H1 (cell line): ENCODE results near the gene WBP1L. TPM values are rescaled to one million over a fixed set of nuclear protein-coding genes. Genes with fewer than 3 reads are reported as not detected.

Experiments
- ASH2L ChIP-seq: fragments of 200-600, 300-600 bp; sonication (generic); IDR thresholded peaks from one replicate; pipeline ENCODE4 v1.7.1; 2017; ENCODE audit warnings: low read length
- BRCA1 ChIP-seq: IDR thresholded peaks from 2 replicates; pipeline ENCODE4 v1.6.1; 2012; ENCODE audit warnings: low read depth, low read length, improper control_type of control experiment
- CBX5 ChIP-seq: fragments of 300-800, 300-1000 bp; sonication (generic); IDR thresholded peaks from 2 replicates; pipeline ENCODE4 v1.7.1; 2016; ENCODE audit warnings: antibody characterized with exemption, low read length, low read depth
- CBX8 ChIP-seq: fragments of 300-800, 300-1000 bp; sonication (generic); IDR thresholded peaks from 2 replicates; pipeline ENCODE4 v1.7.1; 2016; ENCODE audit warnings: low read depth, low read length, borderline replicate concordance
- CHD1 ChIP-seq: IDR thresholded peaks from 2 replicates; pipeline ENCODE4 v1.6.1; 2012; ENCODE audit warnings: low read depth, low read length, improper control_type of control experiment
- CTCF ChIP-seq, 3 experiments: IDR thresholded peaks; 1 replicate in 2 of 3; 2 replicates in 1 of 3; pipeline versions ENCODE4 v1.5.1 to v1.6.1; 2011; ENCODE audit warnings: low read length in 3 of 3, mild to moderate bottlenecking in 3 of 3, inconsistent platforms in 2 of 3, low read depth in 1 of 3, moderate library complexity in 1 of 3; ENCODE audit not compliant: insufficient read depth in 1 of 3; ENCODE audit errors: control extremely low read depth in 1 of 3
- E2F6 ChIP-seq: IDR thresholded peaks from 2 replicates; pipeline ENCODE4 v1.6.1; 2012; ENCODE audit warnings: inconsistent platforms
- HDAC2 ChIP-seq, 2 experiments: fragments of 300-600 bp in 1 of 2; sonication (generic) in 1 of 2; IDR thresholded peaks; 2 replicates each; pipeline ENCODE4 v1.6.1; 2011 to 2012; ENCODE audit warnings: low read depth in 2 of 2, low read length in 2 of 2, mild to moderate bottlenecking in 2 of 2, moderate library complexity in 2 of 2, borderline replicate concordance in 1 of 2, inconsistent platforms in 1 of 2
- MAFK ChIP-seq: IDR thresholded peaks from 2 replicates; pipeline ENCODE4 v1.6.1; 2012; ENCODE audit warnings: low read depth, mild to moderate bottlenecking, improper control_type of control experiment, low read length
- MAX ChIP-seq: IDR thresholded peaks from 2 replicates; pipeline ENCODE4 v1.6.1; 2012; ENCODE audit warnings: inconsistent platforms
- PHF8 ChIP-seq: fragments of 200-600 bp; sonication (generic); conservative IDR thresholded peaks from 2 replicates; pipeline ENCODE4 v1.7.1; 2012; ENCODE audit warnings: low read depth, mild to moderate bottlenecking, inconsistent platforms, low read length, moderate library complexity
- POLR2A ChIP-seq, 2 experiments: IDR thresholded peaks; 1 replicate in 1 of 2; 2 replicates in 1 of 2; pipeline ENCODE4 v1.6.1; 2011; ENCODE audit warnings: low read depth in 2 of 2, low read length in 2 of 2, mild to moderate bottlenecking in 2 of 2; ENCODE audit errors: control extremely low read depth in 1 of 2
- POLR2AphosphoS5 ChIP-seq: IDR thresholded peaks from 2 replicates; pipeline ENCODE4 v1.6.1; 2011; ENCODE audit warnings: low read depth, low read length
- RBBP5 ChIP-seq: IDR thresholded peaks from 2 replicates; pipeline ENCODE4 v1.7.1; 2012; ENCODE audit warnings: low read depth, mild to moderate bottlenecking, inconsistent platforms, low read length, moderate library complexity, borderline replicate concordance
- RFX5 ChIP-seq: IDR thresholded peaks from 2 replicates; pipeline ENCODE4 v1.6.1; 2011; ENCODE audit warnings: low read depth, low read length, improper control_type of control experiment, borderline replicate concordance
- SIN3A ChIP-seq, 2 experiments: IDR thresholded peaks in 1 of 2; conservative IDR thresholded peaks in 1 of 2; 2 replicates each; pipeline ENCODE4 v1.6.1; 2011 to 2012; ENCODE audit warnings: low read length in 2 of 2, improper control_type of control experiment in 1 of 2, low read depth in 1 of 2, mild to moderate bottlenecking in 1 of 2
- TBP ChIP-seq: IDR thresholded peaks from 2 replicates; pipeline ENCODE4 v1.6.1; 2011; ENCODE audit warnings: low read depth, low read length, improper control_type of control experiment
- TCF12 ChIP-seq: IDR thresholded peaks from 2 replicates; pipeline ENCODE4 v1.6.1; 2011; ENCODE audit warnings: low read depth, mild to moderate bottlenecking, low read length
- TEAD4 ChIP-seq: IDR thresholded peaks from 2 replicates; pipeline ENCODE4 v1.6.1; 2012; ENCODE audit warnings: low read depth, low read length, inconsistent platforms, mixed read lengths
- YY1 ChIP-seq: IDR thresholded peaks from 2 replicates; pipeline ENCODE4 v1.6.1; 2011; ENCODE audit warnings: low read depth, mild to moderate bottlenecking, low read length
- polyA plus RNA-seq, 7 experiments: library from polyadenylated mRNA; depleted of rRNA in 3 of 7; stranded (reverse) in 5 of 7; unstranded in 2 of 7; fragments of >200 nt in 5 of 7; fragments of 200-250 nt in 2 of 7; gene quantifications; 1 replicate in 5 of 7; 2 replicates in 1 of 7; 4 replicates in 1 of 7; pipeline versions ENCODE4 v1.2.1 to v1.2.3, GENCODE V29; 2011 to 2013; ENCODE audit warnings: missing spikeins in 2 of 7, mixed read lengths in 2 of 7
- total RNA-seq: library from RNA; stranded (reverse); fragmentation: NEBNext Ultra II Directional; extraction: Animal tissue kit (Norgen Biotek cat#: 25700); gene quantifications from 2 replicates; pipeline ENCODE4 v1.2.1, GENCODE V29; 2021

The WBP1L gene
- total and polyA plus RNA-seq, 2 of the 8 experiments (the other 6 are each of a cell fraction or from before 2014, with no cell fraction given): 26.6 to 29.9 TPM

GRCh38 chr10:102776779-102777456 is 33.2 kb downstream of the WBP1L start (continued):
- no peak for TF ChIP-seq MAFK
- TF ChIP-seq CBX8: no peak
- TF ChIP-seq PHF8: 0 out of 2 replicates have a peak, but pooled peaks have one; percentile 20
- 0 out of 2 replicates have a peak, but pooled peaks have one; percentile 37 for TF ChIP-seq POLR2AphosphoS5
- peak; percentile 66; the same call in 1 of the 2 replicates for TF ChIP-seq TEAD4
- no peak for TF ChIP-seq CHD1
- no peak for TF ChIP-seq RFX5
- TF ChIP-seq POLR2A (IDR thresholded peaks at IDR 0.05; ENCODE audit: control extremely low read depth in 1 of 2, low read depth in 2 of 2, low read length in 2 of 2): no peak
- TF ChIP-seq SIN3A (conservative IDR thresholded peaks at IDR 0.05 in 1 of 2, IDR thresholded peaks at IDR 0.05 in 1 of 2; ENCODE audit: low read depth in 1 of 2, low read length in 2 of 2): peak; percentile 69 to 89; a peak in 2 of 4 replicates
- 0 out of 4 replicates have a peak, but pooled peaks of 1 of the 2 experiments have one; percentile 52 for TF ChIP-seq HDAC2 (IDR thresholded peaks at IDR 0.05; ENCODE audit: borderline replicate concordance in 1 of 2, low read depth in 2 of 2, low read length in 2 of 2)
- TF ChIP-seq E2F6: 0 out of 2 replicates have a peak, but pooled peaks have one; percentile 12
- peak; percentile 57 for TF ChIP-seq ASH2L
- peak; percentile 89 for TF ChIP-seq TCF12
- TF ChIP-seq BRCA1: no peak
- peak; percentile 27; the same call in 1 of the 2 replicates for TF ChIP-seq MAX
- TF ChIP-seq CTCF (IDR thresholded peaks at IDR 0.05; ENCODE audit: control extremely low read depth in 1 of 3, insufficient read depth in 1 of 3, low read depth in 1 of 3, low read length in 3 of 3): no peak
- TF ChIP-seq YY1: peak; percentile 51; the same call in 1 of the 2 replicates
- no peak for TF ChIP-seq TBP
- TF ChIP-seq RBBP5: peak; percentile 51
- no peak for TF ChIP-seq CBX5
